GM21786 (cell line): ENCODE data around the gene NELFCD.
A peak's percentile ranks its signal among the peaks of the same experiment; 100 is the strongest.
"Not testable (repeated sequence)": the region's sequence is repeated elsewhere in the genome, so short reads cannot be mapped to it uniquely, and the experiment has no call there.

ENCODE experiments used
- ATAC-seq: cut with Tn5 transposase; IDR thresholded peaks from one replicate; pipeline ENCODE4 v1.9.1; 2021; ENCODE audit not compliant: unreplicated experiment

The NELFCD gene

GRCh38 chr20:58971429-58971828 is 9.6 kb upstream of the NELFCD start:
- no peak for ATAC-seq

- ATAC-seq, result no peak
Measured at GRCh38 chr20:58973179-58973578, 7.9 kb upstream of the NELFCD start.

- ATAC-seq, result no peak
Measured at GRCh38 chr20:58973866-58974265, 7.2 kb upstream of the NELFCD start.

GRCh38 chr20:58975353-58975752 is 5.7 kb upstream of the NELFCD start:
- no peak for ATAC-seq

- peak; percentile 37 for ATAC-seq
Measured at GRCh38 chr20:58976061-58976730, 4.9 kb upstream of the NELFCD start.

- no peak for ATAC-seq
Measured at GRCh38 chr20:58978351-58979190, 2.5 kb upstream of the NELFCD start.

GRCh38 chr20:58981628-58982364 is 740 bp downstream of the NELFCD start:
- peak; percentile 8 for ATAC-seq

GRCh38 chr20:58982406-58983114 is 1.5 kb downstream of the NELFCD start:
- no peak for ATAC-seq

GRCh38 chr20:58983115-58983468 is 2.0 kb downstream of the NELFCD start:
- not testable (repeated sequence) for ATAC-seq

GRCh38 chr20:58984691-58985090 is 3.6 kb downstream of the NELFCD start:
- no peak for ATAC-seq

- no peak for ATAC-seq
Measured at GRCh38 chr20:58985656-58986055, 4.6 kb downstream of the NELFCD start.

GRCh38 chr20:58986286-58986967 is 5.4 kb downstream of the NELFCD start:
- ATAC-seq, result no peak

- no peak for ATAC-seq
Measured at GRCh38 chr20:58986968-58987517, 6.0 kb downstream of the NELFCD start.

GRCh38 chr20:58987790-58988564 is 6.9 kb downstream of the NELFCD start:
- ATAC-seq, result no peak

GRCh38 chr20:58988565-58988882 is 7.5 kb downstream of the NELFCD start:
- no peak for ATAC-seq

GRCh38 chr20:58989196-58989595 is 8.1 kb downstream of the NELFCD start:
- no peak for ATAC-seq

GRCh38 chr20:58990651-58991445 is 9.8 kb downstream of the NELFCD start:
- no peak for ATAC-seq

GRCh38 chr20:58991715-58992114 is 10.7 kb downstream of the NELFCD start:
- ATAC-seq, result no peak

GRCh38 chr20:58992911-58993310 is 11.9 kb downstream of the NELFCD start:
- ATAC-seq, result no peak
